Measurements from ENCODE around the gene GALNT18. TPM values are rescaled to one million over a fixed set of nuclear protein-coding genes. Genes with fewer than 3 reads are reported as not detected.

Gene GALNT18
- total RNA-seq, 1 donor from 2014 or later, result 39.8 TPM

DNA sequence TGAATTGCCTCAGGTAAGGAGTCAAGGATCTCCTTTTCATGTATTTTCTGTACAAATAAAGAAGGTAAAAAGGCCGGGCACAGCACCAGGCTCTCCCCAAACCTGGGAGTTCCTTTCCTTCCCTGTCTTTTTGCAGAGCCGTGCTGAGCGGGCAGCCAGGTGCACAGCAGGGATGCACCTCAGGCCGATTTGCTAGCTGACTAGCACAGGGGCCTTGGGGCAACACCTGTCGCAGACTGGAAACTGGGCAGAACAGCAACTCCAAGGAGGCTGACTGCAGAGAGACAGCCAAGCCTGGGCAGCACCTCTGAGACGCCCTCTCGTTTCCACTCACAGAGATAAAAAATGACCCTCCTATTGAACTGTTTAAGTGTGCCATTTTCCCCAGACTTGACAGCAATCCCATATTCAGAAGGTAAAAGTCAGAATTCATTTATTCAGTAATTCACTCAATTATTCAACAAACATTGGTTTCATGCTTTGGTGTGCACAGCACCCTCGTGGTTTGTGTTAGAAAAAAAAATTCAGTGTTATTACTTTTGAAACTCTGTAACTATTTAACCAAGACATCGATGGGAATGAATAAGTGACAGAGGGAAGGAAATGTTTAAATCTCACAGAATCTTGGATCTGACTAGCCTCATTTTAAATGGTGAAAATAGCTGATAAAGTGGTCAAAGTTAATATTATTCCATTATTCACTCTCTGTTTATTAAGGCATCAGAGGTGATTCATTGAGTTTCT lies 120.9 kb downstream of the GALNT18 start:
- no peak overlapping the region for H3K27ac Mint-ChIP-seq (ENCODE audit: unreplicated experiment)
- peaks cover 24% of the 10 kb centered on the region for H3K4me1 Mint-ChIP-seq (ENCODE audit: unreplicated experiment)
- no peaks in the 10 kb centered on the region for H3K27me3 Mint-ChIP-seq (ENCODE audit: unreplicated experiment)
- H3K4me3 Mint-ChIP-seq (ENCODE audit: unreplicated experiment), result no peak overlapping the region
- H3K36me3 Mint-ChIP-seq (ENCODE audit: unreplicated experiment), result peaks cover 3% of the 10 kb centered on the region
- TF ChIP-seq, protein P1, sequence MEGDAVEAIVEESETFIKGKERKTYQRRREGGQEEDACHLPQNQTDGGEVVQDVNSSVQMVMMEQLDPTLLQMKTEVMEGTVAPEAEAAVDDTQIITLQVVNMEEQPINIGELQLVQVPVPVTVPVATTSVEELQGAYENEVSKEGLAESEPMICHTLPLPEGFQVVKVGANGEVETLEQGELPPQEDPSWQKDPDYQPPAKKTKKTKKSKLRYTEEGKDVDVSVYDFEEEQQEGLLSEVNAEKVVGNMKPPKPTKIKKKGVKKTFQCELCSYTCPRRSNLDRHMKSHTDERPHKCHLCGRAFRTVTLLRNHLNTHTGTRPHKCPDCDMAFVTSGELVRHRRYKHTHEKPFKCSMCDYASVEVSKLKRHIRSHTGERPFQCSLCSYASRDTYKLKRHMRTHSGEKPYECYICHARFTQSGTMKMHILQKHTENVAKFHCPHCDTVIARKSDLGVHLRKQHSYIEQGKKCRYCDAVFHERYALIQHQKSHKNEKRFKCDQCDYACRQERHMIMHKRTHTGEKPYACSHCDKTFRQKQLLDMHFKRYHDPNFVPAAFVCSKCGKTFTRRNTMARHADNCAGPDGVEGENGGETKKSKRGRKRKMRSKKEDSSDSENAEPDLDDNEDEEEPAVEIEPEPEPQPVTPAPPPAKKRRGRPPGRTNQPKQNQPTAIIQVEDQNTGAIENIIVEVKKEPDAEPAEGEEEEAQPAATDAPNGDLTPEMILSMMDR (IDR thresholded peaks at IDR 0.05), result no peak
- no peaks in the 10 kb centered on the region for H3K9me3 Mint-ChIP-seq (ENCODE audit: unreplicated experiment)
- DNase-seq (ENCODE audit: extremely low spot score, unreplicated experiment), result no peak

DNA sequence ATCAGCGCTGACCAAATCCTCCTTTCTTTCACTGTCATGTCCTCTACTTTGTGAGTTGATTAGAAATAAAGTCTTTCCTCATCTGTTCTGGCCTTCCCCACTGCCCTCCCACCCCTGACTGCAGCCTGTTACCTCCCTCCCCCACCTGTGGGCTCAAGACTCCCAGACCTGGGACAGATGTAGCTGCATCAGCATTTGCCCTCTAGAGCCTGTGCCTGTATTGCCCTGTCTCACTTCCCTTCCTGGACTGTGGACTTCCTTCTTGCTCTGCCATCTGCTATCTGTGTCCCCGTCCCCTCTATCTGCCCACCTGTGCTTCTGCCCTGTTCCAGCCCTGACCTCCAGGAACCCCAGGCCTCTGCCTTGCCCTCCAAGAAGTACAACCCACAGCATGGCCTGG lies 122.5 kb downstream of the GALNT18 start:
- DNase-seq (ENCODE audit: extremely low spot score, unreplicated experiment), result no peak
- Mint-ChIP-seq H3K27ac (ENCODE audit: unreplicated experiment) (no peak overlapping the region), H3K27me3 (ENCODE audit: unreplicated experiment) (no peaks in the 10 kb centered on the region), H3K4me1 (ENCODE audit: unreplicated experiment) (peaks cover 14% of the 10 kb centered on the region), H3K9me3 (ENCODE audit: unreplicated experiment) (no peaks in the 10 kb centered on the region), H3K4me3 (ENCODE audit: unreplicated experiment) (no peak overlapping the region), H3K36me3 (ENCODE audit: unreplicated experiment) (peaks cover 3% of the 10 kb centered on the region)
- TF ChIP-seq, protein P1 (IDR thresholded peaks at IDR 0.05), result no peak

DNA sequence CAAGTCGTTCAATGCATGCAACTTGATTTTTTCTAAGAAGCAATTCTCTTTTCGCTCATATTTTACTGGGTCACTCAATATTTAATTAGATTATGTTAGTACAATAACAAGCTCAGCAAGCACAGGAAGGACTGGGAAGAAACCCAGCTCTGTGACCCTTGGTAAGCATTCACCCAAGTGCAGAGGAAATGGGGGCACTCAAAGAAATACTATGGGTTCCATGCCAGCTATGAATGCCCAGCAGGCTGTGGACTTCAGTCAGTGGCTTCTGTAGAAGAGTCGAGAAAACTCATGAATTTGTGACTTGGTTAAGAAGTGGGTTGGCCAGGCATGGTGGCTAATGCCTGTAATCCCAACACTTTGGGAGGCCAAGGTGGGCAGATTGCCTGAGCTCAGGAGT lies 123.6 kb downstream of the GALNT18 start:
- H3K36me3 Mint-ChIP-seq (ENCODE audit: unreplicated experiment), result peaks cover 3% of the 10 kb centered on the region
- TF ChIP-seq, protein P1 (IDR thresholded peaks at IDR 0.05), result no peak
- no peak overlapping the region for H3K27ac Mint-ChIP-seq (ENCODE audit: unreplicated experiment)
- no peaks in the 10 kb centered on the region for H3K9me3 Mint-ChIP-seq (ENCODE audit: unreplicated experiment)
- no peaks in the 10 kb centered on the region for H3K27me3 Mint-ChIP-seq (ENCODE audit: unreplicated experiment)
- no peak for DNase-seq (ENCODE audit: extremely low spot score, unreplicated experiment)
- no peak overlapping the region for H3K4me3 Mint-ChIP-seq (ENCODE audit: unreplicated experiment)
- peaks cover 14% of the 10 kb centered on the region for H3K4me1 Mint-ChIP-seq (ENCODE audit: unreplicated experiment)

DNA sequence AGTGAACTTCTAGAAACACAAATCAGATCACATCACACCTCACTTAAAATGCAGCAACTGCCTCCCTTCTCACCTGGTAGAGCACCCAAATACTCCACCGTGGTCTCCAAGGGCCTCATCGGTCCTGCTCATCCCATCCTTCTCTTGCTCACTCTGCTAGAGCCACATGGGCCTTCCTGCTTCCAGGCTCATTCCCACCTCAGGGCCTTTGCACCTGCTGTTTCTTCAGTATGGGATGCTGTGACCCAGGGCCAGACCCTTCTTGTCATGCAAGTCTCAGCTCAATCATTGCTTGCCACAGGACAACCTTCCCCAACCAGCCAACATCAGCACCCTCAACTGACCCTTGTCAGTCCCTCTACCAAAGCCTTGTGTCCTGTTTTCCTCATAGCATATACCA lies 124.9 kb downstream of the GALNT18 start:
- Mint-ChIP-seq H3K27ac (ENCODE audit: unreplicated experiment) (no peak overlapping the region), H3K4me1 (ENCODE audit: unreplicated experiment) (peaks cover 6% of the 10 kb centered on the region), H3K4me3 (ENCODE audit: unreplicated experiment) (no peak overlapping the region), H3K27me3 (ENCODE audit: unreplicated experiment) (no peaks in the 10 kb centered on the region), H3K36me3 (ENCODE audit: unreplicated experiment) (peaks cover 4% of the 10 kb centered on the region), H3K9me3 (ENCODE audit: unreplicated experiment) (no peaks in the 10 kb centered on the region)
- no peak for DNase-seq (ENCODE audit: extremely low spot score, unreplicated experiment)
- TF ChIP-seq, protein P1 (IDR thresholded peaks at IDR 0.05), result no peak

DNA sequence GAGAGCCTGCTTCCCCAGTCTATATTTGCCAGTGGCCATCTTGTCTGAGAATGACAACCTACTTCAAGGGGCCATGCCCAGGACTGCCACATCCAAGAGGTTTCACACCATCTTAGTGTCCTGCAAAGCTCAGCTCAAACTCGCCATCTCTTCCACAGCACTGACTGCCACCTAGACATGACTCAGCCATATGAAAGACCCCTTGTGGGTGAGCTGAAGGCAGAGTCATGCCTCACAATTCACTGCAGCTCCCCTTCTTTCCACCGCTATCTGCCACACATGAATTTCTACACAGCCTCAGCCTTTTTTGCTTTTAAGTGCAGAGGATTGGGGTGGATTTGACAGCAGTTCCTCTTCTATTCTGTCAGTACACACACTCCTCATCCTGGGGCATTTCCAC lies 127.5 kb downstream of the GALNT18 start:
- no peak for DNase-seq (ENCODE audit: extremely low spot score, unreplicated experiment)
- Mint-ChIP-seq H3K27me3 (ENCODE audit: unreplicated experiment) (no peaks in the 10 kb centered on the region), H3K4me1 (ENCODE audit: unreplicated experiment) (no peaks in the 10 kb centered on the region), H3K36me3 (ENCODE audit: unreplicated experiment) (peaks cover 2% of the 10 kb centered on the region), H3K9me3 (ENCODE audit: unreplicated experiment) (no peaks in the 10 kb centered on the region), H3K4me3 (ENCODE audit: unreplicated experiment) (no peak overlapping the region), H3K27ac (ENCODE audit: unreplicated experiment) (no peak overlapping the region)
- TF ChIP-seq, protein P1 (IDR thresholded peaks at IDR 0.05), result no peak
